BLaER1 treated with 17β-estradiol and CSF1 and Interleukin-3, amounts not matched to agents 10 nM and 100 nM (cell line): ENCODE data around the gene CD59.
A peak's percentile ranks its signal among the peaks of the same experiment; 100 is the strongest.
"Not testable (repeated sequence)": the region's sequence is repeated elsewhere in the genome, so short reads cannot be mapped to it uniquely, and the experiment has no call there.

ENCODE experiments used
- H3K27ac ChIP-seq, 11 experiments: shearing (Covaris generic); formaldehyde crosslinking; 2 replicates each; pipeline ENCODE4 v1.8.1; 2022
- H3K27me3 ChIP-seq, 11 experiments: shearing (Covaris generic); formaldehyde crosslinking; 2 replicates each; pipeline ENCODE4 v1.8.1; 2022
- H3K36me3 ChIP-seq, 11 experiments: shearing (Covaris generic); formaldehyde crosslinking; 2 replicates each; pipeline ENCODE4 v1.8.1; 2022
- H3K4me1 ChIP-seq, 10 experiments: shearing (Covaris generic); formaldehyde crosslinking; 2 replicates each; pipeline ENCODE4 v1.8.1; 2022
- H3K4me2 ChIP-seq, 11 experiments: shearing (Covaris generic); formaldehyde crosslinking; 2 replicates each; pipeline ENCODE4 v1.8.1; 2022
- H3K4me3 ChIP-seq, 10 experiments: shearing (Covaris generic); formaldehyde crosslinking; 2 replicates each; pipeline ENCODE4 v1.8.1; 2022
- H3K9ac ChIP-seq, 11 experiments: shearing (Covaris generic); formaldehyde crosslinking; 2 replicates each; pipeline ENCODE4 v1.8.1; 2022
- H3K9me3 ChIP-seq, 11 experiments: shearing (Covaris generic); formaldehyde crosslinking; replicated peaks in 1 of 11; 2 replicates each; pipeline ENCODE4 v1.8.1; 2022
- H4K20me1 ChIP-seq, 11 experiments: shearing (Covaris generic); formaldehyde crosslinking; 2 replicates each; pipeline ENCODE4 v1.8.1; 2022
- Cebpa-rat ChIP-seq, 11 experiments: shearing (Covaris generic); IDR thresholded peaks; 2 replicates each; pipeline ENCODE4 v1.8.1; 2022

Gene CD59

DNA sequence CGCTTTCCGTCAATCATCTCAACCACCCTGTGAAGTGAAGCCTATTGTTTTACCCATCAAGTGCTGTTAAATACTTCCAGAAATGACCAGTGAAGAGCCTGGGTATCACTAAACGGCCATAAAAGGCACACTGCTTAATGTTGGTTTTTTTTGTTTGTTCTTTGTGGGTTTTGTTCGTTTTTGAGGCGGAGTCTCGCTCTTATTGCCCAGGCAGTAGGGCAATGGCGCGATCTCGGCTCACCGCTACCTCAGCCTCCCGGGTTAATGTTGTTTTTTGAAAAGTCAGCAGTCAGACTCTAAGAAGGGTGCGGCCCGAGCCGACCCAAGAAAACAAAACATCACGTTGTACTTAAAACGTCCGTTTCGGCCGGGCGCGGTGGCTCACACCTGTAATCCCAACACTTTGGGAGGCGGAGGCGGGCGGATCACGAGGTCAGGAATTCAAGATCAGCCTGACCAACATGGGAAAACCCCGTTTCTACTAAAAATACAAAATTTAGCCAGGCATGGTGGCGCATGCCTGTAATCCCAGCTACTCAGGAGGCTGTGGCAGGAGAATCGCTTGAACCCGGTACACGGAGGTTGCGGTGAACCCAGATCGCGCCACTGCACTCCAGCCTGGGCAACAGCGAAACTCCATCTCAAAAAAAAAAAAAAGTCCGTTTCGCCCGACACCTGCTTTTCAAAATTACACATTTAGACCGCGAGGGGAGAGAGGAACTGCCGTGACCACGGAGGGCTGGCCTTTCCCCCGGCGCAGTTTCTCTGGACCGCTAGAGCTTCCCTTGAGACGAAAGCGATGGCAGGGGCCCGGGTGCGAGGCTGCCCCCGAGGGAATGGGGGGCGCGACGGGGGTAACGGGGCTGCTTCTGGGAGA lies 714 bp downstream of the CD59 start:
- Histone ChIP-seq H3K9me3 (no peaks in the 10 kb centered on the region; a peak in 1 of 22 replicates), H3K4me1 (peaks cover 40 to 54% (median 50%) of the 10 kb centered on the region in 10 experiments), H3K4me3 (peak overlapping the region; percentile 71 to 95 (median 83)), H3K36me3 (peaks cover 0 to 20% (median 7%) of the 10 kb centered on the region in 11 experiments; a peak in 11 of 22 replicates), H3K9ac (peak overlapping the region; percentile 77 to 92 (median 86)), H3K27ac (peak overlapping the region; percentile 74 to 87 (median 82)), H3K4me2 (peak overlapping the region; percentile 83 to 99 (median 94)), H3K27me3 (peaks cover 0 to 11% (median 0%) of the 10 kb centered on the region in 11 experiments; a peak in 3 of 22 replicates), H4K20me1 (peaks cover 0 to 39% (median 12%) of the 10 kb centered on the region in 11 experiments; a peak in 8 of 22 replicates)
- no peak for TF ChIP-seq Cebpa-rat (IDR thresholded peaks at IDR 0.05)

DNA sequence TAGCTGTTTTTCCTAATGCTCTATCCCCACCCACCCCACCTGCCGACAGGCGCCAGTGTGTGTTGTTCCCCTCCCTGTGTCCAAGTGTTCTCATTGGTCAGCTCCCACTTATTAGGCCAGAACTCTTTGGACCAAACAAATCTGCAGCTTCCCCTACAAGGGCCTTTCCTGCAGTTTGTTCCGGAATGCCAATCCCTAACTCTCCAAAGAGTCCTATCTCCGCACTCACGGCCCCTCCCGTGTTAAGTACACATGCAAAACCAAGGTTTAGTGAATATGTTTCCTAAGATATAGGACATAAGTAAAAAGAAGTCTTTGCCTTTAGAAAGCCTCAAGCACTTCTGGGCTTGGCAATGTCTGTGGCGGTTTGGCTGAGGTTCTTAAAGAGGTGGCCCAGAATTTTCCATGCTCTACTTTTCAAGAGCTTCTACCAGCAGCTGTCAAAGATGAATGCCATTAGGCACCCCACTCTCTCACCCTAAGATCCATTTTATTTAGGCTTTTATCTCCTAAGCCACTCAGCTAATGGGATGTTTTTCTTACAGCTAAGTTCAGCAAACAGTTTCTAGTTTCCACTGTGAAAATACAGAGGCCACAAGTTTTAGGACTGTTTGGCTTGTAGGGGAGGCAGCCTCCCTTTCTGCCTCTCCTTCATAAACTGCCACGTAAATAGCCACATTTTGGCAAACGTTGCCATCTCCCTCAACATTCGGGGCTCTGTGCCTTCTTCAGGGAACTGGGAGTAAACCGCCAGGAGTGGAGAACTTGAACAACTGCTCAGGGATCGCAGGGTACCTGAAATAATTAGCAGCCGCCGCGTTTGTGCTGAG lies 1.6 kb downstream of the CD59 start:
- peak overlapping the region; percentile 83 to 99 (median 94) for H3K4me2 ChIP-seq
- no peak for TF ChIP-seq Cebpa-rat (IDR thresholded peaks at IDR 0.05)
- peaks cover 0 to 42% (median 12%) of the 10 kb centered on the region in 11 experiments; a peak in 8 of 22 replicates for H4K20me1 ChIP-seq
- peaks cover 6 to 27% (median 9%) of the 10 kb centered on the region in 11 experiments; a peak in 14 of 22 replicates for H3K36me3 ChIP-seq
- peaks cover 0 to 4% (median 0%) of the 10 kb centered on the region in 11 experiments; a peak in 2 of 22 replicates for H3K9me3 ChIP-seq
- H3K4me3 ChIP-seq, result peak overlapping the region; percentile 71 to 95 (median 83)
- H3K9ac ChIP-seq, result peak overlapping the region; percentile 77 to 92 (median 86)
- peak overlapping the region; percentile 74 to 87 (median 82); a peak in 20 of 22 replicates for H3K27ac ChIP-seq
- peaks cover 40 to 63% (median 50%) of the 10 kb centered on the region in 10 experiments for H3K4me1 ChIP-seq
- peaks cover 0 to 11% (median 0%) of the 10 kb centered on the region in 11 experiments; a peak in 3 of 22 replicates for H3K27me3 ChIP-seq

DNA sequence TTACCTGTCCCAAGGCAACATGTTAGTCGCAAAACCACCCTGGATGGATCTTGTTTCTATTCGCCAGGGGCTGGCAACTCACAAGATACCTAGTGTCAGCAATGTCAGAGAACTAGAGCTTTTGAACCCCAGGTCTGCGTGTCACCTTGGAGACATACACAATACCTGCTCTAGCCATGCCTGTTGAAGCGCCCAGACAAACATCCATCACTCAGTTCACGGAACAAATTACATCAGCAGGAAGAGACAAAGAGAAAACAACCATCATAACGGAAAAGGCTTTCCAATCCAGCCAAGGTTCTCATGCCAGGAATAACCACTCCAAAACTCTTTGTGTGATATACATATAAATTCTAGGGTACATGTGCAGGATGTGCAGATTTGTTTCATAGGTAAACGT lies 2.2 kb downstream of the CD59 start:
- Histone ChIP-seq H3K9me3 (peaks cover 0 to 10% (median 0%) of the 10 kb centered on the region in 11 experiments; a peak in 5 of 22 replicates), H3K4me3 (peak overlapping the region in 2 of 10 experiments; percentile 89 to 95; a peak in 4 of 20 replicates), H3K4me1 (peaks cover 40 to 70% (median 50%) of the 10 kb centered on the region in 10 experiments), H4K20me1 (peaks cover 0 to 42% (median 12%) of the 10 kb centered on the region in 11 experiments; a peak in 8 of 22 replicates), H3K9ac (peak overlapping the region in 2 of 11 experiments; percentile 90 to 92; a peak in 3 of 22 replicates), H3K27ac (no peak overlapping the region; a peak in 1 of 22 replicates), H3K27me3 (peaks cover 0 to 11% (median 0%) of the 10 kb centered on the region in 11 experiments; a peak in 3 of 22 replicates), H3K36me3 (peaks cover 6 to 32% (median 14%) of the 10 kb centered on the region in 11 experiments; a peak in 14 of 22 replicates), H3K4me2 (peak overlapping the region; percentile 83 to 99 (median 94); a peak in 20 of 22 replicates)
- TF ChIP-seq Cebpa-rat (IDR thresholded peaks at IDR 0.05), result no peak

DNA sequence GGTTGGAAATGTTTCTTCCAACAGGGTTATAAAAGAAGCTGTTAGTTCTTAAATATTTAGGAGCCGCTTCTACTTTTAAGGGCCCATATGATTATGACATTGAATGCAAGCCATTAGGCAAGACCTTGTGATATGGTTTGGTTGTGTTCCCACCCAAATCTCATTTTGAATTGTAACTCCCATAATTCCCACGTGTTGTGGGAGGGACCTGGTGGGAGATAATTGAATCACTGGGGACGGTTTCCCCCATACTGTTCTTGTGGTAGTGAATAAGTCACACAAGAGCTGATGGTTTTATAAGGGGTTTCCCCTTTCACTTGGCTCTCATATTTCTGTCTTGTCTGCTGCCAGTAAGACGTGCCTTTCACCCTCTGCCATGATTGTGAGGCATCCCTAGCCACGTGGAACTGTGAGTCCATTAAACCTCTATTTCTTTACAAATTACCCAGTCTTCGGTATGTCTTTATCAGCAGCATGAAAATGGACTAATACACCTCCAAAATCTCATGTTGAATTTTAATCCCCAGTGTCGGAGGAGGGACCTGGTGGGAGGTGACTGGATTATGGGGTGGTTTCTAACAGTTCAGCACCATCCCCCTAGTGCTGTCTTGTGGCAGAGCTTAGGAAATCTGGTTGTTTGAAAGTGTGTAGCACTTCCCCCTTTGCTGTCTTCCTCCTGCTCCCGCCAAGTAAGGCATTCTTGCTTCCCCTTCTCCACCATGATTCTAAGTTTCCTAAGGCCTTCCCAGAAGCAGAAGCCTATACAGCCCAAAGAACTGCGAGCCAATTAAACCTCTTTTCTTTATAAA lies 4.3 kb downstream of the CD59 start:
- Histone ChIP-seq H3K4me3 (peak overlapping the region in 2 of 10 experiments; percentile 89 to 95; a peak in 3 of 20 replicates), H3K27ac (peak overlapping the region in 7 of 11 experiments; percentile 21 to 71 (median 48); a peak in 12 of 22 replicates), H3K4me2 (peak overlapping the region; percentile 34 to 99 (median 83))

DNA sequence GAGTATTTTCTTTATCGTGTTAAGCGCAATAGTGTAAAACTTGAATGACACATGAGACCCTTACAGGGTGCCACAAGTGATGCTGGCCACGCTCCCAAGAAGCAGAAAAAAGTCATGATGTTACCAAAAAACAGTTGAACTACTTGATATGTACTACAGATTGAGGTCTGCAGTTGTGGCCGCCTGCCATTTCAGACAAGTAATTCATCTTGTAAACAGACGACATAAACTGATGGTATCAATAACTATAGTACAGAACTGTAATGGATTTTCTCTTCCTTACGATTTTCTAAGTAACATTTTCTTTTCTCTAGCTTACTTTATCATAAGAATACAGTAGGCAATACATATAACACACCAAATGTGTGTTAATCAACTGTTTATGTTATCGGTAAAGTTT lies 5.5 kb downstream of the CD59 start:
- Histone ChIP-seq H3K4me1 (peaks cover 31 to 89% (median 42%) of the 10 kb centered on the region in 10 experiments), H3K36me3 (peaks cover 6 to 32% (median 14%) of the 10 kb centered on the region in 11 experiments; a peak in 14 of 22 replicates), H3K9ac (no peak overlapping the region), H3K27me3 (peaks cover 0 to 11% (median 0%) of the 10 kb centered on the region in 11 experiments; a peak in 3 of 22 replicates), H3K4me3 (no peak overlapping the region; a peak in 1 of 20 replicates), H4K20me1 (peaks cover 0 to 42% (median 12%) of the 10 kb centered on the region in 11 experiments; a peak in 8 of 22 replicates), H3K9me3 (peaks cover 0 to 20% (median 3%) of the 10 kb centered on the region in 11 experiments; a peak in 7 of 22 replicates), H3K4me2 (peak overlapping the region in 2 of 11 experiments; percentile 98 to 99; a peak in 4 of 22 replicates), H3K27ac (no peak overlapping the region; a peak in 2 of 22 replicates)
- TF ChIP-seq Cebpa-rat (IDR thresholded peaks at IDR 0.05), result no peak

More for the DNA sequence above, 4.3 kb downstream of the CD59 start:
- TF ChIP-seq Cebpa-rat (IDR thresholded peaks at IDR 0.05), result no peak
- Histone ChIP-seq H3K27me3 (peaks cover 0 to 11% (median 0%) of the 10 kb centered on the region in 11 experiments; a peak in 3 of 22 replicates), H3K9ac (peak overlapping the region in 2 of 11 experiments; percentile 30 to 61; a peak in 4 of 22 replicates), H3K9me3 (peaks cover 0 to 20% (median 3%) of the 10 kb centered on the region in 11 experiments; a peak in 7 of 22 replicates), H3K4me1 (peaks cover 37 to 81% (median 48%) of the 10 kb centered on the region in 10 experiments), H4K20me1 (peaks cover 0 to 42% (median 12%) of the 10 kb centered on the region in 11 experiments; a peak in 8 of 22 replicates), H3K36me3 (peaks cover 6 to 32% (median 14%) of the 10 kb centered on the region in 11 experiments; a peak in 14 of 22 replicates)

DNA sequence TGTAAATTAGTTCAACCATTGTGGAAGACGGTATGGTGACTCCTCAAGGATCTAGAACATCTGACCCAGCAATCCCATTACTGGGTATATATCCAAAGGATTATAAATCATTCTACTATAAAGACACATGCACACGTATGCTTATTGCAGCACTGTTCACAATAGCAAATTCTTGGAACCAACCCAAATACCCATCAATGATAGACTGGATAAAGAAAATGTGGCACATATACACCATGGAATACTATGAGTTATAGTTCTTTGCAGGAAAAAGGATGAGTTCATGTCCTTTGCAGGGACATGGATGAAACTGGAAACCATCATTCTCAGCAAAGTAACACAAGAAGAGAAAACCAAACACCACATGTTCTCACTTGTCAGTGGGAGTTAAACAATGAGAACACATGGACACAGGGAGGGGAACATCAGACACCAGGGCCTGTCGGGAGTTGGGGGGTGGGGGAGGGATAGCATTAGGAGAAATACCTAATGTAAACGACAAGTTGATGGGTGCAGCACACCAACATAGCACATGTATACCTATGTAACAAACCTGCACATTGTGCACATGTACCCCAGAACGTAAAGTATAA lies 7.1 kb downstream of the CD59 start:
- Histone ChIP-seq H4K20me1 (peaks cover 0 to 40% (median 3%) of the 10 kb centered on the region in 11 experiments; a peak in 6 of 22 replicates), H3K9me3 (peaks cover 0 to 20% (median 3%) of the 10 kb centered on the region in 11 experiments; a peak in 7 of 22 replicates), H3K4me1 (peaks cover 34 to 97% (median 45%) of the 10 kb centered on the region in 10 experiments), H3K4me2 (peak overlapping the region in 2 of 11 experiments; percentile 98 to 99; a peak in 1 of 22 replicates), H3K36me3 (peaks cover 6 to 30% (median 14%) of the 10 kb centered on the region in 11 experiments; a peak in 14 of 22 replicates)
- H3K4me3 ChIP-seq, H3K27me3 ChIP-seq, H3K9ac ChIP-seq, H3K27ac ChIP-seq: not testable (repeated sequence)

DNA sequence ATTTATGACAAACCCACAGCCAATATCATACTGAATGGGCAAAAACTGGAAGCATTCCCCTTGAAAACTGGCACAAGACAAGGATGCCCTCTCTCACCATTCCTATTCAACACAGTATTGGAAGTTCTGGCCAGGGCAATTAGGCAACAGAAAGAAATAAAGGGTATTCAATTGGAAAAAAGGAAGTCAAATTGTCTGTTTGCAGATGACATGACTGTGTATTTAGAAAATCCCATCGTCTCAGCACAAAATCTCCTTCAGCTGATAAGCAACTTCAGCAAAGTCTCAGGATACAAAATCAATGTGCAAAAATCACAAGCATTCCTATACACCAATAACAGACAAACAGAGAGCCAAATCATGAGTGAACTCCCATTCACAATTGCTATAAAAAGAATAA lies 8.7 kb downstream of the CD59 start:
- H3K4me1 ChIP-seq, result peaks cover 40 to 97% (median 45%) of the 10 kb centered on the region in 10 experiments
- not testable (repeated sequence) for H3K27me3 ChIP-seq, H3K4me3 ChIP-seq, H3K9ac ChIP-seq
- H4K20me1 ChIP-seq, result peaks cover 0 to 35% (median 15%) of the 10 kb centered on the region in 11 experiments; a peak in 8 of 22 replicates
- peaks cover 0 to 20% (median 3%) of the 10 kb centered on the region in 11 experiments; a peak in 7 of 22 replicates for H3K9me3 ChIP-seq
- H3K4me2 ChIP-seq, result peak overlapping the region in 3 of 11 experiments; percentile 33 to 58 (median 55); a peak in 4 of 22 replicates
- H3K27ac ChIP-seq, result peak overlapping the region in 2 of 11 experiments; percentile 7 to 25; a peak in 1 of 22 replicates
- peaks cover 0 to 19% (median 15%) of the 10 kb centered on the region in 11 experiments; a peak in 13 of 22 replicates for H3K36me3 ChIP-seq
